ENCODE results near the gene GNRH2.
A peak's percentile ranks its signal among the peaks of the same experiment; 100 is the strongest.
"Not testable (repeated sequence)": the region's sequence is repeated elsewhere in the genome, so short reads cannot be mapped to it uniquely, and the experiment has no call there.

Gene GNRH2

GRCh38 chr20:3074812-3075211 lies 31.4 kb downstream of the GNRH2 start:
- peaks cover 14% of the 10 kb centered on the region for H3K4me1 Mint-ChIP-seq
- H3K36me3 Mint-ChIP-seq = no peaks in the 10 kb centered on the region
- peaks cover 1% of the 10 kb centered on the region for H3K9me3 Mint-ChIP-seq
- peaks cover 8% of the 10 kb centered on the region for H3K27me3 Mint-ChIP-seq
- H3K4me3 Mint-ChIP-seq = no peak overlapping the region
- ATAC-seq (ENCODE audit: low read depth) (no peak), DNase-seq (ENCODE audit: low spot score in 2 of 2) (no peak)
- H3K27ac Mint-ChIP-seq = no peak overlapping the region

DNA sequence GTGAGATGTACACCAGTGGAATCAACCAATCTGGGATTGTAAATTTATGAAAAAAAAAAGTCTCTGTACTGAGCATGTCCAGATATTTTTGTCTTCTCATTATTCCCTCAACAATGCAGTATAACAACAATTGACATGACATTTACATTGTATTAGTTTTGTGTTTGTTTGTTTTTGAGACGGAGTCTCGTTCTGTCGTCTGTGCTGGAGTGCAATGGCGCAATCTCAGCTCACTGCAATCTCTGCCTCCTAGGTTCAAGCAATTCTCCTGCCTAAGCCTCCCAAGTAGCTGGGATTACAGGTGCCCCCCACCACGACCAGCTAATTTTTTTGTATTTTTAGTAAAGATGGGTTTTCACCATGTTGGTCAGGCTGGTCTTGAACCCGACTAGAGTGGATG lies 31.9 kb downstream of the GNRH2 start:
- H3K27ac Mint-ChIP-seq; DNase-seq (ENCODE audit: low spot score in 2 of 2); ATAC-seq (ENCODE audit: low read depth); H3K27me3 Mint-ChIP-seq; H3K9me3 Mint-ChIP-seq; H3K4me3 Mint-ChIP-seq; H3K36me3 Mint-ChIP-seq: not testable (repeated sequence)
- peaks cover 14% of the 10 kb centered on the region for H3K4me1 Mint-ChIP-seq

DNA sequence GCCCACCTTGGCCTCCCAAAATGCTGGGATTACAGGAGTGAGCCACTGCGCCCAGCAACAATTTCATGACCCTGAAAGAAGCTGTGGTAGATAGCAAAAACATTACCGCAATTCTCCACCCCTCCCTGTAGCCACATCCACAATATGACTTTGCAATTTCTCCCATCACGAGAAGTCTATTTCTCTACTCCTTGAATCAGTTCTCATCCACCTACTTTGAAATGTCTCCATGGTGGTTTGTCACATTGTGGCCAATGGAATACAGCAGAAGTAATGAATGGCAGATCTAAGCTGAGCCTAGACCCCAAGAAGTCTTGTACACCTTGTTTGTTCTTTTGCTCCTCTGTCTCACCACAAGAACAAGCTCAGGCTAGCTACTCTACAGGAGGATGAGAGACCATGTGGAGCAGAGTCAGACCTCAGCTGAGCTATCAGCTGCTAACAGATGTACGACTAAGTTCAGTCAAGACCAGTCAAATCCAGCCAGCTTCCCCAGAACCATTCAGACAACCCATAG lies 34.3 kb downstream of the GNRH2 start:
- Mint-ChIP-seq H3K4me1 (peaks cover 11% of the 10 kb centered on the region), H3K27ac (no peak overlapping the region), H3K4me3 (no peak overlapping the region), H3K9me3 (peaks cover 1% of the 10 kb centered on the region), H3K27me3 (peaks cover 26% of the 10 kb centered on the region), H3K36me3 (no peaks in the 10 kb centered on the region)
- ATAC-seq (ENCODE audit: low read depth) (no peak), DNase-seq (ENCODE audit: low spot score in 2 of 2) (no peak)

DNA sequence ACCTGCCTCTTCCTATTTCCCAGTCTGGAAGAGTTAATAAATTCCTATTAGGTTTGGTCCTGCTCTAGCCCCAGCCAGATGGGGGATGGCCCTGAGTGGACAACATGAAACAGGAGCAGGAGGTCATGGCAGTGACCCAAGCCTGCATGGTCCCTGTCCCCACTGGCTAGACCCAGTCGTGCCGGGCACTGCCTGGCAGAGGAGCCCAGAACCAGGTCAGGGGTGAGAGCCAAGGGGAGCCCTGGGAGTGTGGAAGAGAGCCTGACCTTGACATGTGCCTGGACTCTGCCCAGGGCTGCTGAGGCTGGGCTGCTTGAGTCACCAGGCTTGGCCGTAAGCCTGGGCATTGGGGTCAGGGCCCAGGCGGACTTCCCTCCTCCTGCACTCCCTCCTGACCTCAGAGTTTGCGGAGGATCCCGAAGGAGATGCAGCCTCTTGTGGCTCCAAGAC lies 37.5 kb downstream of the GNRH2 start:
- H3K4me3 Mint-ChIP-seq = no peak overlapping the region
- peaks cover 15% of the 10 kb centered on the region for H3K4me1 Mint-ChIP-seq
- no peaks in the 10 kb centered on the region for H3K36me3 Mint-ChIP-seq
- no peak for DNase-seq (ENCODE audit: low spot score in 2 of 2)
- ATAC-seq (ENCODE audit: low read depth) = no peak
- peaks cover 38% of the 10 kb centered on the region for H3K27me3 Mint-ChIP-seq
- peaks cover 1% of the 10 kb centered on the region for H3K9me3 Mint-ChIP-seq
- no peak overlapping the region for H3K27ac Mint-ChIP-seq

GRCh38 chr20:3081641-3082040 lies 38.2 kb downstream of the GNRH2 start:
- no peak overlapping the region for H3K4me3 Mint-ChIP-seq
- DNase-seq (ENCODE audit: low spot score in 2 of 2) (no peak), ATAC-seq (ENCODE audit: low read depth) (no peak)
- peaks cover 15% of the 10 kb centered on the region for H3K4me1 Mint-ChIP-seq
- H3K27me3 Mint-ChIP-seq = peaks cover 38% of the 10 kb centered on the region
- peaks cover 1% of the 10 kb centered on the region for H3K9me3 Mint-ChIP-seq
- H3K36me3 Mint-ChIP-seq = no peaks in the 10 kb centered on the region
- H3K27ac Mint-ChIP-seq = no peak overlapping the region

DNA sequence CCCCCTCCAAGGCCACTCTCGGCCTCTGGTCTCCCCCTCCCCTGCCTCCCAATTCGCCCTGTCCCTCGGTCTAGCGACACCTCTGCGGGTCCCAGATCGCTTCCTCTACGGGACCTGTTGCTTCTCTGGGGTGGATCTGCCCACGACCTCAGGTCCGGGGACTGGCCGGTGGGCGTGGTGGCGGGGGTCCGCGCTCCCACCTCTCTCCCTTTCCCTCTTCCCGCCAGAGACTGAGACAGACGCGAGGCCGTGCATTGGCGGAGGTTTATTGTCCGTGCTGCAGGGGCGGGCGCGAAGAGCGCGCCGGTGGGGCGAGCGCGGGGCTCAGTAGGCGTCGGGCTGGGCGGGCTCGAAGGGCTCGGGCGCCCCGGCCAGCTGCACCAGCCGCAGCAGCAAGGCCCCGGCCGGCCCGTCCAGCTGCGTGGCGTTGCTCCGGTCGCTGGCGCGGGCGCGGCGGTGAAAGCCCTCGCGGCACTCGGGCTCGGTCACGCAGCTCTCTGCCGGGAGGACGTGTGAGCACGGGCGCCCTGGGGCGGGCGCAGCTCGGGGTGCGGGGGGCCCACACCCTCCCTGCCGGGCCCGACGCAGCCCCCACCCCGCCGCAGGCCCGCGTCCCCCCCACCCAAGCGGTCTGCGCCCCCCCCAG lies 39.0 kb downstream of the GNRH2 start:
- peaks cover 12% of the 10 kb centered on the region for H3K4me1 Mint-ChIP-seq
- DNase-seq (ENCODE audit: low spot score in 2 of 2) (no peak), ATAC-seq (ENCODE audit: low read depth) (peak; percentile 50)
- H3K9me3 Mint-ChIP-seq = no peaks in the 10 kb centered on the region
- H3K27ac Mint-ChIP-seq = no peak overlapping the region
- H3K27me3 Mint-ChIP-seq = peaks cover 36% of the 10 kb centered on the region
- peak overlapping the region; percentile 75 for H3K4me3 Mint-ChIP-seq
- no peaks in the 10 kb centered on the region for H3K36me3 Mint-ChIP-seq

DNA sequence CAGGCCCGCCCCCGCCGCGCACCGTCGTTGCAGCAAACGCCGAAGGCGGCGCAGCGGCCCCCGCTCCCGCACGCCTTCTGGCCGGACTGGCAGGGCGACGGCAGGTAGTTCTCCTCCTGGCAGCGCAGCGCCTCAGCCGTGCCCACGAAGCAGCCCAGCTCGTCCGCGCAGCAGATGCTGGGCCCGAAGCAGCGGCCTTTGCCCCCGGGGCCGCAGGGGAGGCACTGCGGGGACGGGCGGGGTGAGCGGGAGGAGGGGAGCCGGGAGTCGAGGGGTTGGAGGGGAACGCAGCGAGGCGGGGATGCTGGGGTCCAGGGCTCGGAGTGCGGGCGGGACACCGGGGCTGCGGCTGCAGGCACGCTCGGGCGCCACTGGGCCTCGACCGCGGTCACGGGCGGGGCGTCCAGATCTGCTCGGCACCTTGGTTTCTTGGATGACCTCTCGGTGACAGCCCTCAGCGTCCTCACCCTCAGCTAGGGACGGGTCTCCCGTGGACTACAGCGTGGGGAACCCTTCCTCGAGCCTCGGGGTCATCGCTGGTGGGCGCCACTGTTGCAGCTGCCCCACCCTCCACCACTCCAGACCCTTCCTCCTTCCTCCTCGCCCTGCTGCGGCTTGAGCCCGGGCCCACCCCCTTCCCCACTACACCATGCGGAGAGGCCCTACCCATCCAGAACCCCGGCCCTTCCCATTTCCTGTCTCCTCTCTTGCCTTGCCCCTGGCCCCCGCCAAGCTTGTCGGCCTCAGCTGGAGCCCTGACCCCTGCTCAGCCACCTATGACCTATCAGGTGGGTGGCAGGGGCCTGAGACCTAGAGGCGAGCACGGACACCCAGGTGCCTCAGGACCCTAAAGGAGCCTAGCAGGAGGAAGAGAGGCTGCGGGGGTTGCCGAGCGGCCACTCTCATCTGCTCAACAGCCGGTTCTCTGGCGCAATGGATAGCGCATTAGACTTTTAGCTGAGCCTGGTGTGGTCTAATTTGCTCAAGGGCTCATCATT lies 39.8 kb downstream of the GNRH2 start:
- Mint-ChIP-seq H3K27me3 (peaks cover 32% of the 10 kb centered on the region), H3K27ac (no peak overlapping the region), H3K36me3 (no peaks in the 10 kb centered on the region), H3K4me1 (peaks cover 12% of the 10 kb centered on the region), H3K9me3 (no peaks in the 10 kb centered on the region), H3K4me3 (peak overlapping the region; percentile 66)
- ATAC-seq (ENCODE audit: low read depth) (peak; percentile 27), DNase-seq (ENCODE audit: low spot score in 2 of 2) (no peak)

DNA sequence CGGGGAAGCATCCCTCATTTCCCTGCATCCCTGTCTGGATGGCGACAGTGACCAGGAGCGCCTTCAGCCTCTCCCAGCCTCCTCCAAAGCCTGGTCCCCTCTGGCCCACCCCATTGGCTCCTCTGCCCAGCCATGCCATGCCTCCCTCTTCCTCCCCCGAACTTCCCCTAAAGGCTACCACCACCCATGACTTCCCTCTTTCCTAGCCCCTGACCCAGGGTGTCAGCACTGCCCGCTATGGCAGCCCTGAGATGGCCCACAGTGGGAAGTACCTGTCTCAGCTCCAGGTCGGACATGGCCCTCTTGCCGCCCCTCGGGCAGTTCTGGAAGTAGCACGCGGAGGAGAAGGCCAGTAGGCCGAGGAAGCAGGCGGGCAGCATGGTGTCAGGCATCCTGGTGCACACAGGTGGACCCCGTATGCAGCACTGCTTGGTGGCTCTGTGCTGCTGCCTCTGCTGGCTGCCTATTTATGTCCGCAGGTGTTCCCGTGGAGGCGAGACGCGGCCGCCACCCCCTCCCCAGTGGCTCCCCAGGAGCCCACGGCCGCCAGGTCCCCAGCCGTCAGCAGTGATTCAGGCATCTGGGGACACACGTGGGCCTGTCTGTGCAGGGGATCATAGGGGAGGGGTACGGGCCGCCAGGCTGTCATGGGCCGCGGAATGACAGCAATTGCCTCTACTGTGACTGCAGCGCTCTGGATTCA lies 41.0 kb downstream of the GNRH2 start, which contains the start of gene AVP:
Gene AVP, minus strand, starts transcription at position 442 of the 703 bp plus-strand sequence. Its CDS starts 50 bp downstream, at position 392.
- DNase-seq (ENCODE audit: low spot score in 2 of 2) (no peak), ATAC-seq (ENCODE audit: low read depth) (no peak)
- peak within 1 kb of the TSS; percentile 66 for H3K4me3 Mint-ChIP-seq
- no peaks in the 10 kb centered on the region for H3K36me3 Mint-ChIP-seq
- H3K27ac Mint-ChIP-seq = no peak within 1 kb of the TSS
- peaks cover 12% of the 10 kb centered on the region for H3K4me1 Mint-ChIP-seq
- H3K9me3 Mint-ChIP-seq = no peaks in the 10 kb centered on the region
- H3K27me3 Mint-ChIP-seq = peaks cover 35% of the 10 kb centered on the region

DNA sequence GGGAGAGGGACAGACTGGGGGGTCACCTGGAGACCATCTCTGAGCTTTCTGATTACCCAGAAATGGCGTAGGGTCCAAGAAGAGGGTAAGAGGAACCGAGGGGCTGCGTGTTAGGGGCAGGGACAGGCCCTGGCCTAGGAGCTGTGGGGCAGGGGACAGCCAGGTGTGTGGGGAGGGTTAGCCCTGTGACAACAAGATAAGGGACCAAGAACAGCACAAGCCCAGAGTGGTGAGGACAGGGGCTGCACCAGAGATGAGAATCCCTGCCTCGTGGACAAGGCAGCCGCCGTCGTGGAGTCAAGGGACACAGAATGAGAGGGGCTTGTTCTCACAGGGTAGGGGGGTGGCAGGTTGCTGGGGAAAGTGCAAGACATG lies 41.6 kb downstream of the GNRH2 start:
- Mint-ChIP-seq H3K4me3 (no peak overlapping the region), H3K9me3 (no peaks in the 10 kb centered on the region), H3K4me1 (peaks cover 12% of the 10 kb centered on the region), H3K36me3 (no peaks in the 10 kb centered on the region), H3K27ac (no peak overlapping the region), H3K27me3 (peaks cover 39% of the 10 kb centered on the region)
- DNase-seq (ENCODE audit: low spot score in 2 of 2) = no peak
- ATAC-seq (ENCODE audit: low read depth) = no peak

DNA sequence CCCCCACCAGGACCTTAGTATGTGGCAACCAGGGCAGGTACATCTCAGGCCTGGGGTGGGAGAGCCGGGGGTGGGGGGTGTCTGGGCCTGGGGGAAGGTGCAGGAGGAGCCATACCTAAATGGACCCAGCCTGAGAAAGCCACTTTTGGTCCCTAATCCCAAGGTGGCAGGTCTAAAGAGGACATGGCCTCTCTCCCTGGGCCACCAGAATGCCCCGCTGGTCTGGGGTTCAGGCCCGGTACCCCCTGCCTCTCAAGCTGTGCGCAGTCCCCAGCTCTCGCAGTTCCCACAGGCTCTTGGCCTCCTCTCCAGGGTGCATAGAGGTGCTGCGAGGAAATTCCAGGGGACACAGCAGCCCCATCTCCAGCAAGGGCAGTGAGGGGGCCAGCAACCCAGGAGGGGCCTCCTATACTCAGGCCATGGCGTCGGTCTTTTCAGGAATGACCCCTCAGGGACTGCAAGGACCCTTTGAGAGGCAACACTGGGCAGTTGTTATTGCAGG lies 42.2 kb downstream of the GNRH2 start:
- DNase-seq (ENCODE audit: low spot score in 2 of 2) (no peak), ATAC-seq (ENCODE audit: low read depth) (no peak)
- Mint-ChIP-seq H3K27me3 (peaks cover 41% of the 10 kb centered on the region), H3K4me3 (no peak overlapping the region), H3K4me1 (peaks cover 13% of the 10 kb centered on the region), H3K9me3 (no peaks in the 10 kb centered on the region), H3K27ac (no peak overlapping the region), H3K36me3 (no peaks in the 10 kb centered on the region)

GRCh38 chr20:3088031-3088430 lies 44.6 kb downstream of the GNRH2 start:
- Mint-ChIP-seq H3K27ac (no peak overlapping the region), H3K27me3 (peaks cover 28% of the 10 kb centered on the region), H3K9me3 (no peaks in the 10 kb centered on the region), H3K36me3 (no peaks in the 10 kb centered on the region), H3K4me1 (peaks cover 12% of the 10 kb centered on the region), H3K4me3 (no peak overlapping the region)
- ATAC-seq (ENCODE audit: low read depth) (no peak), DNase-seq (ENCODE audit: low spot score in 2 of 2) (no peak)

GRCh38 chr20:3090565-3090964 lies 47.1 kb downstream of the GNRH2 start:
- Mint-ChIP-seq H3K27me3 (peaks cover 16% of the 10 kb centered on the region), H3K9me3 (no peaks in the 10 kb centered on the region), H3K27ac (no peak overlapping the region), H3K4me3 (no peak overlapping the region), H3K36me3 (no peaks in the 10 kb centered on the region), H3K4me1 (peaks cover 8% of the 10 kb centered on the region)
- ATAC-seq (ENCODE audit: low read depth) (no peak), DNase-seq (ENCODE audit: low spot score in 2 of 2) (no peak)

GRCh38 chr20:3092611-3093379 lies 49.4 kb downstream of the GNRH2 start:
- ATAC-seq (ENCODE audit: low read depth) (peak; percentile 36), DNase-seq (ENCODE audit: low spot score in 2 of 2) (peak; percentile 44 to 51)
- peak overlapping the region; percentile 87 for H3K27ac Mint-ChIP-seq
- peak overlapping the region; percentile 89 for H3K4me3 Mint-ChIP-seq
- no peaks in the 10 kb centered on the region for H3K36me3 Mint-ChIP-seq
- peaks cover 8% of the 10 kb centered on the region for H3K4me1 Mint-ChIP-seq
- H3K9me3 Mint-ChIP-seq = no peaks in the 10 kb centered on the region
- peaks cover 16% of the 10 kb centered on the region for H3K27me3 Mint-ChIP-seq

Data from memory B cell (primary cell).